Jurkat, Clone E6-1 (cell line): ENCODE data around the gene ZNF444. TPM values are rescaled to one million over a fixed set of nuclear protein-coding genes. Genes with fewer than 3 reads are reported as not detected.
"Not testable (repeated sequence)": the region's sequence is repeated elsewhere in the genome, so short reads cannot be mapped to it uniquely, and the experiment has no call there.

ENCODE experiments used
- DNase-seq: peaks from one replicate; pipeline ENCODE4 v3.0.0-alpha.2; 2011; ENCODE audit warnings: low read depth, low spot score
- H3K4me3 ChIP-seq: 2 replicates; pipeline ENCODE4 v1.5.1; 2011; ENCODE audit warnings: mild to moderate bottlenecking, low read length, control low read depth, moderate library complexity
- polyA plus RNA-seq: library from polyadenylated mRNA; unstranded; fragments of >200 nt; gene quantifications from one replicate; pipeline ENCODE4 v1.2.1, GENCODE V29; 2012; ENCODE audit warnings: missing spikeins; ENCODE audit not compliant: insufficient read length, insufficient read depth

Gene ZNF444
- polyA plus RNA-seq: 44.7 TPM

DNA sequence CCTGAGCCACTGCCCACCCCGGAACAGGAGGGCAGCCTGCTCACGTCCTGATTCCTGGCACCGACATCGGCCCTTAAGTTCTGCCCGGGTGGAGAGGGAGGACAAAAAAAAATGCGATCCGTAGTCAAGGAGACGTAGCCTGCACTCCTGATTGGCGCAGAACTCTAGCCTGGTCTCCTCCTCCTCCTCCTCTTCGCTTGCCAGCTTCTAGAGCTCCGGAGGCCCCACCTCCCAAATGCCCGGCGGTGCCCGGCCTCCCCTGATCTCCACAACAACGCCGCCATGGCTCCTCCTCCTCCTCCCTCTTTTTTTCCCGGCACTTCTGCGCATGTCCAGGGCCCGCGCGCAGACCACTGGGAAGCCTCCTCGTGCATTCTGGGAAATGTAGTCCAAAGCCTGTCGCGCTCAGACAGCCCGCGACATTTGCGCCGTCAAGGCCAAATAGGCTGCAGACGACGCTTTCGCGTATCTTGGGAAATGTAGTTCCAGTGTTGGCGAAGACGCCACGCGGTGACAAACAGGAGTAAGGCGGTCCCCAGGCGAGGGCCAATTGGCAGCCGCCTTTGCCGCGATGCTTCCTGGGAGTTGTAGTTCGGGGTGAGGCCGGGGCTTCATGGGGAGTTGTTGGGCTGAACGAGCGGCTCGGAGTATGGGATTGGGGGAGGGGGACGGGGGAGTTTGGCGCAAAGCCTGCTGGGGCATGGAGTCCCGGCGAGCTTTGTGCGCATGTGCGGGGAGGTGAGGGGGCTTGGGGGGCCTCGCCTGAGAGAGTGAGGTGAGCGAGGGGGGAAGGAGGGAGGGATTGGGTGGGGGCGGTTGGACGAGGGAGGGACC is at the start of gene ZNF444:
Gene ZNF444, plus strand, starts transcription at position 705 of the 834 bp plus-strand sequence. CDS start 5,625 bp downstream, outside the sequence.
- peak within 1 kb of the TSS; percentile 76 for H3K4me3 ChIP-seq
- peak; percentile 98 for DNase-seq

DNA sequence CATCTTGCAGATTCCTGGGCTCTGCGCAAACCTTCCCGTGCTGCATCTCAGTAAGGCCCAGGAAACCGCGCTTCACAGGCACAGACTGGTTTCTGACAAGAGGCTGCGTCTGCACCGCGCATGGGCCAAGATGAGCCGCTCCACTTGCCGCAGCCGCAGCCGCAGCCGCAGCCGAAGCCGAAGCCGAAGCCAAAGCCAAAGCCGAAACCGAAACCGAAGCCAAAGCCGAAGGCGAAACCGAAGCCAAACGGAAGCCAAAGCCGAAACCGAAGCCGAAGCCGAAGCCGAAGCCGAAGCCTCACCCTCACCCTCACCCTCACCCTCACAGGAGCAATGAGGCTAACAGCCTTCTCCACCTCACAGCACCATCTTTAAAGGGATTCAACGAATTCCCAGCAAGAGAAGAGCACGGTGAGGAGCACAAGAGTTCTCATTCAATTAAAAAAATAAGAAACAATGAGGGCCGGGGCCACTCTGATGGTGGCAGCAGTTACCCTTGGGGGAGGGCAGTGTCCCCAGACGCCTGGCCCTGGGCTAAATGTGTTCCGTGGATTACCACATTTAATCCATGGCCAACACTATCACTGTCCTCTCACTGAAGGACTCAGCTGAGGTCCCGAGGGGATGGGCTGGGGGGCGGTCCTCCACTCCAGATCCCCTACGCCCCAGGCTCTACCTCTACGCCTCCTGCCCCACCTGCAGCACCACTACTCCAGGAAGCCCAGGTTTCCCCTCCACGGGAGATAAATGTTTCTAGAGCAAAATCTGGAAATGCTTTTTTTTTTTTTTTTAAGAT is 49.1 kb upstream of the ZNF444 start:
- no peak for DNase-seq
- H3K4me3 ChIP-seq: no peak overlapping the region

DNA sequence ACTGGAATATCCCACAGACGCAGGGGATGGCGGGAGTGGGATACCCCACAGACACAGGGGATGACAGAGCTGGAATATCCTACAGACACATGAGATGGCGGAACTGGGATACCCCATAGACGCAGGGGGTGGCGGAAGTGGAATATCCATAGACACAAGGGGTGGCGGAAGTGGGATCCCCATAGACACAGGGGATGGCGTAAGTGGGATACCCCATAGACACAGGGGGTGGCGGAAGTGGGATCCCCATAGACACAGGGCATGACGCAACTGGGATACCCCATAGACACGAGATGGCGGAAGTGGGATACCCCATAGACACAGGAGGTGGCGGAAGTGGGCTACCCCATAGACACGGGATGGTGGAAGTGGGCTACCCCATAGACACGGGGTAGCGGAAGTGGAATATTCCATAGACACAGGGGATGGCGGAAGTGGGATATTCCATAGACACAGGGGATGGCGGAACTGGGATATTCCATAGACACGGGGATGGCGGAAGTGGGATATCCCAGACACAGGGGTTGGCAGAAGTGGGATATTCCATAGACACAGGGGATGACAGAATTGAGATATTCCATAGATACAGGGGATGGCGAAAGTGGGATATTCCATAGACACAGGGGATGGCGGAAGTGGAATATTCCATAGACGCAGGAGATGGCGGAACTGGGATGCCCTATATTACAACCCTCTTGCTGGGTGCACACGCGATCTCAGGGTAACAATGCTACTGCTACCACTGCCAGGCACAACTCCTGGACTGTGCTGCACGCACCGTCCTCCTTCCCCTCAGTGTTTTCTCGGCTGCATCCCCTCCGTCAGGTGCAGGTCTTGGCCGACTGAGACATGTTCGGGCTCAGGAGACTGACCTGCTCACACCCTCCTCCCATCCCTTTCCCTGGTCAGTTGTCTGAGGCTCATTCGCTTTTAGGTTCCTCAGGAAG is 48.1 kb upstream of the ZNF444 start:
- no peak overlapping the region for H3K4me3 ChIP-seq
- no peak for DNase-seq

DNA sequence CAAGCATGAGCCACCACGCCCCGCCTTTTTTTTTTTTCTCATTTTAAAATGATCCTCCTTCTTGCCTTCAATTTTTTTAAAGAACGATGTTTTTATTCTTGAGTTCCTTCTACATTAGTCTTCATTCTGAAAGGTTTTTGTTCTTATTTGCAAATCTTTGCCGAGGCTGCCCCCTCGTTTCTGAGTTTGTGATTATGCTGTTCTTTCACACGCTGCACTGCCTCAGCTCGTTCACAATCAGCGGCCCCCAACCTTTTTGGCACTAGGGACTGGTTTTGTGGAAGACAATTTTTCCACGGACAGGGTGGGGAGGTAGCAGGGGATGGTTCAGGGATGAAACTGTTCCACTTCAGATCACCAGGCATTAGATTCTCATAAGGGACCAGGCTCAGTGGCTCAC is 46.6 kb upstream of the ZNF444 start:
- no peak for DNase-seq
- no peak overlapping the region for H3K4me3 ChIP-seq

DNA sequence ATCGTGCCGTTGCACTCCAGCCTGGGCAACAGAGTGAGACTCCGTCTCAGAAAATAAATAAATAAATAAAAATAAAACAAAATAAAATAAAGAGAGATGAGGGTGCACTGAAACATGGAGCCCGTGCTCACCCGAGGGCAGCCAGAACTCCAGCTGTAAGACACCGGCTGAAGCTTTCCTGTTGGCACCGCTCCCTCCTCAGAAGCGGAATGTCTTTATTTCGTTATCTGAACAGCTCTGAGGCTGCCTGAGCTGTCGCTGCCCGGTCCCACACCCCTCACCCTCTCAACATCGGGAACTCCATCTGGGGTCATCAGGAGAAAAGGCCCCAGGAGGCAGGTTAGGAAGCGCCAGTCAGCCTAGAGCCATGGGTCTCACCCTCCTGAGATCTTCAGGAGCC is 44.4 kb upstream of the ZNF444 start:
- H3K4me3 ChIP-seq: no peak overlapping the region
- no peak for DNase-seq

DNA sequence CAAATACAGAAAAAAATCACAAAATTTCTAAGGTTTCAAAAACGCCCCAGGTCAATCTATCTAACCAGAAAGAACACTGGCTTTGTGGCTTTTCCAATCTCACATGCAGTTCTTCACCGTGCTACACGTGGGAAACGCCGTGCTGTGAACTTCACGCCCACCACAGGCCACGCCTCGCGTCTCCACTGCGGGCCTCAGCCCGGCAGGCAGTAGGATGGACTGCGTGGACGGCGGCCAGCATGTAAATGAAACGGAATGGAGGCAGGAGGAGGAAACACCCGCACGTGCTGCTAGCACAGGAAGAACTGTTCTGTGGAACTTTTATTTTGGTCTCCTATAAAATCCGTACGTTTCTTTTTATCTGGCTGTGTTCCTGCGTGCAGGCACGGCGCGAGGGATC is 43.8 kb upstream of the ZNF444 start:
- DNase-seq: no peak
- no peak overlapping the region for H3K4me3 ChIP-seq

DNA sequence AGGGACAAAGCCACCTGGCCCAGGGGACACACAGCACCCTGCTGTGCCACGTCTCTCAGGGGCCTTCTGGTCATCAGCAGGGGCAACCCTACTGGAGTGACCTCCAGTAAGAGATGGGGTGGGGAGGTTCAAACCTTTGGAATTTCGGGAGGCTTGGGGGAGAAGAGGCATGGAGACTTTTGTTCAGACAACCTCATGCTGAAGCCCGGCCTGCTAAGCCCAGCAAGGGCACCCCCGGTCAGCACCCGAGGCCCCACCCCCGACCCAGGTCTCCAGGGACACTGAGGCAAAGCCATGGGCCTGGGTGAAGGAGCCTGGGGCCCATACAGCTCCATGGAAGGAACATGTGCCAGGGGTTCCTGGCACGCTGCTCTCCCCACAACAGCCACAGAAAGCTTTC is 43.3 kb upstream of the ZNF444 start:
- H3K4me3 ChIP-seq: no peak overlapping the region
- DNase-seq: no peak

DNA sequence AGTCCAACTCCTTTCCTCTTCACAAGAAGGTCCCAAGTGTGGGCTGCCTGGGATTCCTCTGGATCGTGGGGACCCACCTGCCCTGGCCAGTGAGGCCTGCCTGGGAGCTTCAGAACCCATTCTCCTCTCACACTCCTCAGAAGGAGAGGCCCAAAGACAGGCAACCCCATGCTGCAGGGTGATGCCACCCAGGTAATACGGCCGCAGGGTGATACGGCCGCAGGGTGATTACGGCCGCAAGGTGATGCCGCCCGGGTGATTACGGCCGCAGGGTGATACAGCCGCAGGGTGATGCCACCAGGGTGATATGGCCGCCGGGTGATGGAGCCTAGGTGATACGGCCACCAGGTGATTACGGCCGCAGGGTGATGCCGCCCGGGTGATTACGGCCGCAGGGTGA is 42.9 kb upstream of the ZNF444 start:
- DNase-seq: not testable (repeated sequence)

DNA sequence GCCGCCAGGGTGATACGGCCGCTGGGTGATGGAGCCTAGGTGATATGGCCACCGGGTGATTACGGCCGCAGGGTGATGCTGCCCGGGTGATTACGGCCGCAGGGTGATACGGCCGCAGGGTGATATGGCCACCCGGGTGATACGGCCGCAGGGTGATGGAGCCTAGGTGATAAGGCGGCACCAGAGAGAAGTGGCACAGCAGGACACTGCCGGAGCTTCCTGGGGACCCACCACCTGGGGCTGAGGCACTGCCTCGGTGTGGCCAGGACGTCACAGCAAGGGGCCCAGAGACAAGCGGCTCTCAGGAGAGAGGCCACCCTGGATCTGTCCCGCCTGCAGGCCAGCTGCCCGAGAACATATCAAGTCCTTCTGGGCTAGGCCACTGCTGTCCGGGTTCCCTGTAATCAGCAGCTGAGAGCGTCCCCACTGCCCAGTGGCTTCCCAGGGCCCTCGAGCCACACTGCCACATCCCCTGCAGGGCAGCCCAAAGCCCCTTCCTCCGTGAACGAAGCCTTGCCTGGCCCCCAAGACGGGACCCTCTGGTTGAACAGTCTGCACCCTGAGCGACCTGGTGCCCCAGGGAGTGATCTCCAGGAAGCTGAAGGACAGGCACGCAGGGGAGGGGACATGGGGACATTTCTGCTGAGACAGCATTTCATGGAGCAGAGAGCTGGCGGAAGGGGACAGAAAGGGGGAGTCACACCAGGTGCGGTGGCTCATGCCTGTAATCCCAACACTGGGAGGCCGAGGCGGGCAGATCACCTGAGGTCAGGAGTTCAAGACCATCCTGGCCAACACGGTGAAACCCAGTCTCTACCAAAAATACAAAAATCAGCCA is 42.1 kb upstream of the ZNF444 start:
- no peak for DNase-seq
- H3K4me3 ChIP-seq: no peak overlapping the region

More for the DNA sequence above, 42.9 kb upstream of the ZNF444 start:
- not testable (repeated sequence) for H3K4me3 ChIP-seq

DNA sequence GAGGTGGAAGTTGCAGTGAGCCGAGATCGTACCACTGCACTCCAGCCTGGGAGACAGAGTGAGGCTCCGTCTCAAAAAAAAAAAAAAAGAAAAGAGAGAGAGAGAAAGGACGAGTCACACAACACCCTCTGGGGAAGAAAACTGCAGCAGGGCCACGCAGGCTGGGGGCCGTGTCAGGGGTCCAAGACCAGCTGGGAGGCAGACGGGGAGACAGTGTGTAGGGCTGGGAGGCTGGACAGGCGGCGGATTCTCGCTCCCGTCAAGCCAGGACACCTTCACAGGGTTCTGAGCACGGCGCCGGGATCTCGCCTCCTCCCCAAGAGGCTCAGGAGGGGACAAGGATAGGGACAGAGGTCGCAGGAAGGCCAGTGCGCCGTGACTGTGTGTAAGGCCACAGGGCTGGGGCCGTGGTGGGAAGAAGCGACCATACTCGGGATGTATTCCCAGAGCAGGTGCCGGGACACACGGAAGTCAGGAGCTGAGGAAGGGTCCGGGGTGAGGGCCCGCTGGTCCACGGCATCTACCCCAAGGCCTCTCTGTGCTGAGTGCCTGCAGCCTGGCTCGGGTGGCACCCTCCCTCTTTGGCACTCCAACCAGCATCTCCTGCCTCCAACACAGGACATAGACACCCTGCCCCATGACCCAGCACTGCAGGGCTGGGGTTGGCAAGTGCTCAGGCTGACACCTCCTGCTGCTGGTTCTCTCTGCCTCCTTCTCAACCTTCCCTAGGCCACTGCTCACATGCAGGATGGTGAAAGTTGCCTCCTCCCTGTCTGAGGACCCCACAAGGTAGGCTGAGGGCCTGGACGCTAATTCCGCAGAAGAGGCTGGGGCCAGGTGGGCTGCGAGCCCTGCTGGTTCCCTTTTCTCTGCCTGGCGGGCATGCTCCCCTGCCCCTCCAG is 41.2 kb upstream of the ZNF444 start:
- no peak for DNase-seq

DNA sequence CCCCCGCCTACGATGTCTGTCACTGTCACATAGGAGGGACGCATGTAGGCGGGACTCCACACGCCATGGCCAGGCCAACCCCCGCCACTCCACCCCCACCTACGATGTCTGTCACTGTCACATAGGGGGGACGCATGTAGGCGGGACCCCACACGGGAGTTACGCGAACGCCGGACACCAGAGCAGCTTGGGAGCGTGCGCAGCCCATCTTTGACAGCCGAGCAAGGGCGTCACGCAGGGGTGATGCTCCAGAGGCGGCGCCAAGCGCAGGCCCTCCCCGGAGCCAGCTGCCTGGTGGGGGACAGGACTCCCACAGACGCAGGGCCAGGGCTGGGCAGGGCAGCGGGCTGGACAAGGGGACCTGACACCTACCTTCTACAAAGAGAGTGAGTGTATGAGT is 40.0 kb upstream of the ZNF444 start:
- no peak for DNase-seq
- no peak overlapping the region for H3K4me3 ChIP-seq

More for the DNA sequence above, 41.2 kb upstream of the ZNF444 start:
- no peak overlapping the region for H3K4me3 ChIP-seq

DNA sequence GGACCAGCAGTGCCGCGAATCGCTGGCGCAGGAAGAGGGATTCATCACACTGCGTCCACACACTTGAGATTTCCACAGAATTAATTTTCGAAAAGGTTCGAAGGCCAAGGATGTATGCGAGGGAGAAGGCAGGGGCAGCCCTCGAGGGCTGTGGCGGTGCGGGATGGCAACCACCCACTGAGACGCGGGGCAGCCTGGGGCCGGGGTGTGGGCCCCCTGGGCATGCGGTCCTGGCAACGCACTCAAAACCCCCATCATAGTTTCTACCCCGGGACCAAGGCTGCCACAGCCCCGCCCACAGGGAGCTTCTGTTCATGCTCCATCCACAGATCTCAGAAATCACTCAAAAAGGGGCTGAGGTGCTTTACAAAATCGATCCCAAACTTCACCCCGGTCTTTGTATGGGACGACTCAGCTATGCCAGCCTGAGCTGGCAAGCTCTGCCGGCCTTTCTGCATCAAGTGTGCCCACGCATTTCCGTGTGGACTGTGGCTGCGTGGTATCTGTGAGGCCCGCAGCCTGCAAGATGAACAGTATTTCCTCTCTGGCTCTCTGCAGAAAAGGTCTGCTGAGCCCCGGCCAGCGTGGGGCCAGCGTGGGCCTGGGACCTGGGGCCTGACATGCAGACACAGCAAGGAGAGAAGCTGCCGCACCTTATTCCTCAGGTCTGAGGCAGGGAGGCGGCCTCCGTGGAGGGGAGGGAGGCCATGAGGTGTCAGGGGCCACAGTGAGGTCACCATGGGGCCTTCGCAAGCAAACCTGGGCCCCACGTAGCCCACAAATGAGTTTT is 39.1 kb upstream of the ZNF444 start:
- no peak for DNase-seq
- no peak overlapping the region for H3K4me3 ChIP-seq

DNA sequence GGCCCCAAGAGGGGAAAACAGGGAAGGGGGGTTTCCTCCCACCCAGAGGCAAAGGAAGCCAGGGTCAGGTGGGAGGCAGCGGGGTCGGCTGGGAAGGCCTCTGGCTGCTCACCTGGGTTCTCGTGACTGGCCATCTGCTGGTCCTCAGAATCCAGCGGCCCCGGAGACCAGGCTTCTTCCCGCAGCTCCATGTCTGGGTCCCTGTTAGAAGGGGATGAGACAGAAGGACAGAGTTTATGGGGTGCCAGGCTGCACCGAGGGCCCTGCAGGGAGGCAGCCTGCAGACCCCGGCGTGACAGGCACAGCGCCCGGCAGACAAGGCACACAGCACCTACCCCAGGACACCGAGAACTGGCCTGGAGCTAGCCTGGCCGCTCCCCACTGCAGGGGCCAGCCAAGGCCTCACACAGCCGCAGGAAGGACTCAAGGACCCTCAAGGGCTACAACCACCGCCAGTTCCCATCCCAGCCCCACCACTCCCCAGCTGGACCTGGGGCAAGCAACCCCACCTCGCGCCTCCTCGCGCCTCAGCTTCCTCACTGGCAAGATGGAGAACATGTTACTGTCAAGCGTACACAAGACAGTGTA is 38.0 kb upstream of the ZNF444 start:
- no peak for DNase-seq
- H3K4me3 ChIP-seq: no peak overlapping the region

DNA sequence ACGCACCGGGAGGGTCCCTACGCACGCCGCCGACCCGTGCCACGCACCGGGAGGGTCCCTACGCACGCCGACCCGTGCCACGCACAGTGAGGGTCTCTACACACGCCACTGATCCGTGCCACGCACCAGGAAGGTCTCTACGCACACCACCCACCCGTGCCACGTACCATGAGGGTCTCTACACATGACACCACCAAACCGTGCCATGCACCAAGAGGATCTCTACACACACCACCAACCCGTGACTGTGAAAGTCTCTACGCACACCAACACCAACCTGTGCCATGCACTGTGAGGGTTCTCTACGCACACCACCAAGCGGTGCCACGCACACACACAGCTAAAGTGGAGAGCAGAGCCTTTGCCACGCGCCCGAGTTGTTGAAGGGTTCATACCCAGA is 36.7 kb upstream of the ZNF444 start:
- no peak overlapping the region for H3K4me3 ChIP-seq
- DNase-seq: no peak

DNA sequence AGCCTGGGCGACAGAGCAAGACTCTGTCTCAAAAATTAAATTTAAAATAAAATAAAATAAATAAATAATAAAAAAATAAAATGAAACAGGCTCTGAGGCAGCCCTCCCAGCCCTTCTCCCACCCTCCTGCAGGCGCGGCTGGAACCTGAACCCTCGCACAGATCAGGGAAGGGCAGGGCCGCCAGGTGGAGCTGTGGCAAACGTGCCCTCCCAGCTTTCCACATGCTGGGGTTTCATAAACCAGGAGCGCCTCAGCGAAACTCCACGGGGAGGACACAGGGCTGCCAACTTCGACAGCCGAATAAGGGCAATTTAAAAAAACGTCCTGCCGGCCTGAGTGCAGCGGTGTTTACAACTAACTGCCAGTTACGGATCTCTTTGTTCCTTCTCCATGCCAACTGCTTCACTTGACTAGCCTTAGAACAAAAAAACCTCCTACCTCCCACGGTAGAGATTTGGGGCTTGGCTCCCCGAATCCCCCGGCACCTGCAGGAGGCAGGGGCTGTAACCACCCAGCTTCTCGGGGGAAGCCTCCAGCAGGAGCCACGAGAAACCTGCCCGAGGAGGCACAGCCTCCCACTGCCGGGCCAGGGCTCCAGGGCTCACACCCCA is 35.9 kb upstream of the ZNF444 start:
- no peak for DNase-seq
- H3K4me3 ChIP-seq: no peak overlapping the region

DNA sequence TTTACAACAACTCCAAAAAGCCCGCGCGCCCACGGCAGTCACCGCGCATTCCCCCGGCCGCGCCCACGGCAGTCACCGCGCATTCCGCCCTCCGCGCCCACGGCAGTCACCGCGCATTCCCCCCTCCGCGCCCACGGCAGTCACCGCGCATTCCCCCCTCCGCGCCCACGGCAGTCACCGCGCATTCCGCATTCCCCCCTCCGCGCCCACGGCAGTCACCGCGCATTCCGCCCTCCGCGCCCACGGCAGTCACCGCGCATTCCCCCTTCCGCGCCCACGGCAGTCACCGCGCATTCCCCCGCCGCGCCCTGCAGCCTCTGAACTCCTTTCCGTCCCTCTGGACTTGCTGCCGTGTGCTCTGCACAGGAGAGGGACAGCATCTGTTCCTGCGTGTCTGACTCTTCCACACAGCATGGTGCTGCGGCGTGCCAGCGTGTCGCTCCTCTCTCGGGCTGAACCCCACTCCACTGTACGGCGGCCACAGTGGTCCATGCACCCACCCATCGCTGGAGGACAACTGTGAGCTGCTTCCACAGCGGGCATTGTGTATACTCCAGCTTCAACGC is 35.2 kb upstream of the ZNF444 start:
- not testable (repeated sequence) for DNase-seq, H3K4me3 ChIP-seq
